ENCODE data around the gene NWD2.

NWD2 gene

DNA sequence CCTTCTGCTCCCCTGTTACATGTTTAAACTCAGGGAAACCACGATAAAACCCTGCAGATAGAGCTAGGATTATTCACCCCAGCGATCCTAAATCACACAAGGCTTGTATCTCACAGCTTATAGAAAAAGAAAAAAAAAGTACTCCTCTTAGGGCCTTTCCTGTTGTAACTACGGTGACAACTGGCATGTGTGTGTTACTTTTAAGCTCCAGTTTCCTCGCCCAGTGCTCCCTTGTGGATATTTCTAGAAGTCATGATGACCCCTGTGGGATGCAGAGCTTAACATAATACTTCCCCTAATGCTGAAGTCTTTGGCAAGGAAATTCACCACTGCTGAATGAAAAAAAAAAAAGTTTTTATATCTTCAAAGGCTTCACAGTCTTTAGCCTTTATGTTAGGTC is 114.7 kb downstream of the NWD2 start:
- ChIA-PET POLR2A (ENCODE audit: low non-redundant PET) (no interaction called here), CTCF (interaction anchor here (0.7 kb wide), 4 partner anchors 13 to 1190 kb away, joined by 3 to 5 read pairs (median 4); no protein-coding TSS in a partner anchor)
- TF ChIP-seq, protein P1, sequence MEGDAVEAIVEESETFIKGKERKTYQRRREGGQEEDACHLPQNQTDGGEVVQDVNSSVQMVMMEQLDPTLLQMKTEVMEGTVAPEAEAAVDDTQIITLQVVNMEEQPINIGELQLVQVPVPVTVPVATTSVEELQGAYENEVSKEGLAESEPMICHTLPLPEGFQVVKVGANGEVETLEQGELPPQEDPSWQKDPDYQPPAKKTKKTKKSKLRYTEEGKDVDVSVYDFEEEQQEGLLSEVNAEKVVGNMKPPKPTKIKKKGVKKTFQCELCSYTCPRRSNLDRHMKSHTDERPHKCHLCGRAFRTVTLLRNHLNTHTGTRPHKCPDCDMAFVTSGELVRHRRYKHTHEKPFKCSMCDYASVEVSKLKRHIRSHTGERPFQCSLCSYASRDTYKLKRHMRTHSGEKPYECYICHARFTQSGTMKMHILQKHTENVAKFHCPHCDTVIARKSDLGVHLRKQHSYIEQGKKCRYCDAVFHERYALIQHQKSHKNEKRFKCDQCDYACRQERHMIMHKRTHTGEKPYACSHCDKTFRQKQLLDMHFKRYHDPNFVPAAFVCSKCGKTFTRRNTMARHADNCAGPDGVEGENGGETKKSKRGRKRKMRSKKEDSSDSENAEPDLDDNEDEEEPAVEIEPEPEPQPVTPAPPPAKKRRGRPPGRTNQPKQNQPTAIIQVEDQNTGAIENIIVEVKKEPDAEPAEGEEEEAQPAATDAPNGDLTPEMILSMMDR (conservative IDR thresholded peaks at IDR 0.05; ENCODE audit: low read depth), result no peak
- no peak overlapping the region for H3K27ac ChIP-seq
- no peak for DNase-seq (ENCODE audit: low spot score)

DNA sequence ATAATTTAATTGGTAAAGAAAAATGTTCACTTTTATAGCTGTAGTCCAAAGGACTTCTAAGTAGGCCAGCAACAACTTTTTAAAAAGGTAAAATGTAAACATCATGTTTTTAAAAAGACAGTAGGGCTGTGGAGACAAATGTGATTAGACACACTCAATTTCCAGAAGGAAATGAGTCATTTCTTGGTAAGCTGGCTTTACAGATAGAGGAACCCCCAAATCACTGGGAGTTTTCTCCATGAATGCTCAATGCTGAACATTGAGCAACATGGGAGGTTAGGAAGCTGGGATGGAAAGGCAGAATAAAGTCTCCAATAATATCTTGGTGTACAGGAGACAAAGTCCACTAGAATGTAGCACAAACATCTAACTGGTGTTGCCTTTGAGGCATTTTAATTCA is 121.3 kb downstream of the NWD2 start:
- ChIA-PET CTCF (no interaction called here), POLR2A (ENCODE audit: low non-redundant PET) (no interaction called here)
- no peak for DNase-seq (ENCODE audit: low spot score)
- no peak overlapping the region for H3K27ac ChIP-seq
- TF ChIP-seq, protein P1 (conservative IDR thresholded peaks at IDR 0.05; ENCODE audit: low read depth), result no peak

DNA sequence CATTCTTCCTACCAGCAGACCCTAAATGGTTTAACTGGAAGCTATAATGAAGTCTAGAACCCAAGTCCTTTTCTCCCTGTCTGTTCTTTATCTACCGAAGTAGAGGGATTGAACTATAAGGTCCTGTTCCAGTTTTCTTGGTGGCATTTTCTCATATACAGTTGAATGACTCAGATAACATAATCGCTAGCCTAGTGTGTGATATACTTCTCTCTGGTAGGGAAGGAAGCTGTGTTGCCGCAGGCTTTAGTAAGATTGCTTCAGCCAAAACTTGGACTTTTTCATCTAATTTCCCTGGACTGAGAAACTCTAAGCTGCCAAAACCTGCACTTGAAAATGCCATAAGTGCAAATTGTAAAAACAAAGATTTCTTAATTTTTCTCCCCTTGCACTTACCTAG is 123.4 kb downstream of the NWD2 start:
- H3K27ac ChIP-seq, result no peak overlapping the region
- TF ChIP-seq, protein P1 (conservative IDR thresholded peaks at IDR 0.05; ENCODE audit: low read depth), result no peak
- ChIA-PET POLR2A (ENCODE audit: low non-redundant PET) (no interaction called here), CTCF (no interaction called here)
- DNase-seq (ENCODE audit: low spot score), result no peak

DNA sequence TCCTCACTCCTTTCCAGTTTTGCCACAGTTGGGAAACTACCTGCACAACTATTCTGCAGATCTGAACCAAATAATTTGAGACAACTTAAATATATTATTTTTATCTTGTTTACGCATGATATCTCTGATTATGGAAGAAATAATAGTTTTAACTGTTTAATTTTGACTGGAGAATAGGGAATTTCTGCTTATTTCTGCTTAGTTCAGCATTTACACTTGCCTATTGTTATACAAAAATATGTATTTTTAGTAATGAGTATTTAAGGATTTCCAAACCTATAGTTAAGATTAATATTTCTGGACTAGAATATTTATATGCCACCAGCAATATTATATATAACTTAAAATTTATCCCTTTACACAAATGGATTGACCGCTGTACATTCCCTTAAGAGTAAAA is 125.5 kb downstream of the NWD2 start:
- ChIA-PET POLR2A (ENCODE audit: low non-redundant PET) (no interaction called here), CTCF (no interaction called here)
- no peak for DNase-seq (ENCODE audit: low spot score)
- H3K27ac ChIP-seq, result no peak overlapping the region
- TF ChIP-seq, protein P1 (conservative IDR thresholded peaks at IDR 0.05; ENCODE audit: low read depth), result no peak

DNA sequence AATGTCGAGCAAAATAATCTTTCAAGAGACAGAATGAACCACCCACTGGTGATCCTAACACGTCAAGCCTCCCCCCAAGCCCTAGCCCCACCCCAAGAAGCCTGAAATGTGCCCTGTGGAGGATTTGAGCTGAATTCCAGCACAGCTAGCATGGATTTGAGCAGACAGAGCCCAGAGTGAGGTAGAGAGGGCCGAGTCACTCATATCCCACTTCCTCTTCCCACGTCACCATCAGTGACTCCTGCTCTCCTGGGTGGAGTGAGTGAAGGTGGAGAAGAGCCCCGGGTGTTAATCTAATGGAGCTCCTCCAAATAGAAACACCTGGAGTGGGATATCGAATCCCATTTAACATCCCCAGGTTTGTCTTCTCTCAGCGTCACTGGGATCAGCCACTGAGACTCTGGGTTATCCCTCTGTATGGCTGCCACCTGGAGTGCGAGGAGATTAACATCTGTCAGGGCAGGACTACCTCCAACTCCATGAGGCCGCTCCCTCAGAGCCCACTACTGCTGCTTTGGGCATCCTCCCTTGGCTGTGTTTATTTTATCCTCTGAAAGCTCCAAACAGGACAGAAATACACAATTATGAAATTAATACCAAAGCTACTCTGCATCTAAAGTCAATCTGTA is 136.6 kb downstream of the NWD2 start:
- no peak for DNase-seq (ENCODE audit: low spot score)
- POLR2A ChIA-PET (ENCODE audit: low non-redundant PET), result no interaction called here
- CTCF ChIA-PET, result interaction anchor here (0.6 to 0.7 kb wide), 2 partner anchors 754 to 906 kb away, joined by 3 read pairs; no protein-coding TSS in a partner anchor
- H3K27ac ChIP-seq, result no peak overlapping the region
- TF ChIP-seq, protein P1 (conservative IDR thresholded peaks at IDR 0.05; ENCODE audit: low read depth), result no peak

DNA sequence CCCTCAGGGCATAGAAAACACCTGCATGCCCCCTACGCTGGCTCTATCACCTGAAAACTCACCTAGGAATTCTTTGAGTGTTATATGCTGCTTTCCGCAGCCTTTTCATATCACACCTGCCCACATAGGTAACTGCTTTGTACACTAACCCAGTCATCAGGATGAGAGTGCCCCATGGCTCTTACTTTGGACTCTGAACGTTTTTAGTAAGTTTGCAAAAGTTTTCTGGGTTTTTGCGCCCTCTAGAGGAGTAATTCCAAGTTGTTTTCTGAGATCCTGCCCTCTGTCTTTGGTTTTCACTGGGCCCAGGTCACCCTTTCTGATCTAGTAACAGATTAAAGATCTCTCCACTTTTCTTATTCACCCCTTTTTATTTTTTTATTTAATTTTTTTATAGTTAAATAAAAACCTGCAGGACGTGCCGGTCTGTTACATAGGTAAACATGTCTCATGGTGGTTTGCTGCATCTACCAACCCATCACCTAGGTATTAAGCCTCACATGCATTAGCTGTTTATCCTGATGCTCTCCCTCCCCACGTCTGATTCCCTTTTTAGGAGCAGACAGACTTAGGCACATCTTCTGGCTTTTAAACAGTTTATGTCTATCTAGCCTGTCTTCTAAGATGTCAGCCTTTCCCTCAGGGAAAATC is 139.2 kb downstream of the NWD2 start:
- no peak overlapping the region for H3K27ac ChIP-seq
- ChIA-PET POLR2A (ENCODE audit: low non-redundant PET) (no interaction called here), CTCF (interaction anchor here (0.6 kb wide), 2 partner anchors 13 to 174 kb away, joined by 3 read pairs; no protein-coding TSS in a partner anchor)
- TF ChIP-seq, protein P1 (conservative IDR thresholded peaks at IDR 0.05; ENCODE audit: low read depth), result peak; percentile 62
- peak; percentile 34 for DNase-seq (ENCODE audit: low spot score)
